HEK293T (cell line): ENCODE data around the gene KRTCAP2.
"Not testable (repeated sequence)": the region's sequence is repeated elsewhere in the genome, so short reads cannot be mapped to it uniquely, and the experiment has no call there.

Experiments
- CTCF ChIA-PET: fragments of 350-600 bp; formaldehyde crosslinking; extraction: SDS; loops from one replicate; lab custom pipeline; 2021; ENCODE audit warnings: antibody characterized with exemption, inconsistent platforms; lab: Yijun Ruan, JAX
- POLR2A ChIA-PET: fragments of 350-600 bp; formaldehyde crosslinking; extraction: SDS; loops from one replicate; lab custom pipeline; 2020; ENCODE audit warnings: antibody characterized with exemption, inconsistent platforms; lab: Yijun Ruan, JAX
- DNase-seq: peaks from one replicate; pipeline ENCODE4 v3.0.0; 2012; ENCODE audit warnings: mixed read lengths; ENCODE audit errors: extremely low spot score
- ARNT ChIP-seq: fragments of 450-650 bp; IDR thresholded peaks from 2 replicates; pipeline ENCODE4 v1.6.1; 2017; ENCODE audit warnings: mild to moderate bottlenecking
- BHLHE40 ChIP-seq: fragments of 450-650 bp; IDR thresholded peaks from 2 replicates; pipeline ENCODE4 v1.6.1; 2016; ENCODE audit warnings: mild to moderate bottlenecking, moderate library complexity, borderline replicate concordance
- CTBP1 ChIP-seq: fragments of 450-650 bp; IDR thresholded peaks from 2 replicates; pipeline ENCODE4 v1.6.1; 2016; ENCODE audit warnings: borderline replicate concordance
- ELF4 ChIP-seq: fragments of 450-650 bp; IDR thresholded peaks from 2 replicates; pipeline ENCODE4 v1.6.1; 2017; ENCODE audit warnings: antibody characterized with exemption
- FOXA1 ChIP-seq: fragments of 450-650 bp; IDR thresholded peaks from 2 replicates; pipeline ENCODE4 v1.6.1; 2016; ENCODE audit warnings: mild to moderate bottlenecking
- FOXK2 ChIP-seq: fragments of 450-650 bp; IDR thresholded peaks from 2 replicates; pipeline ENCODE4 v1.6.1; 2016; ENCODE audit warnings: mild to moderate bottlenecking
- FOXM1 ChIP-seq: fragments of 450-650 bp; IDR thresholded peaks from 2 replicates; pipeline ENCODE4 v1.6.1; 2017; ENCODE audit warnings: mild to moderate bottlenecking, borderline replicate concordance
- HDGF ChIP-seq: fragments of 450-650 bp; IDR thresholded peaks from 2 replicates; pipeline ENCODE4 v1.6.1; 2017; ENCODE audit warnings: antibody characterized with exemption, borderline replicate concordance
- L3MBTL2 ChIP-seq: fragments of 450-650 bp; conservative IDR thresholded peaks from 2 replicates; pipeline ENCODE4 v1.6.1; 2016; ENCODE audit warnings: mild to moderate bottlenecking
- LEF1 ChIP-seq: fragments of 450-650 bp; IDR thresholded peaks from 2 replicates; pipeline ENCODE4 v1.6.1; 2017; ENCODE audit warnings: mild to moderate bottlenecking, borderline replicate concordance
- NFRKB ChIP-seq: fragments of 450-650 bp; IDR thresholded peaks from 2 replicates; pipeline ENCODE4 v1.6.1; 2016; ENCODE audit warnings: mild to moderate bottlenecking, moderate library complexity
- PKNOX1 ChIP-seq: fragments of 450-650 bp; IDR thresholded peaks from 2 replicates; pipeline ENCODE4 v1.6.1; 2016
- SP1 ChIP-seq: fragments of 450-650 bp; IDR thresholded peaks from 2 replicates; pipeline ENCODE4 v1.6.1; 2017
- SUZ12 ChIP-seq: fragments of 450-650 bp; IDR thresholded peaks from 2 replicates; pipeline ENCODE4 v1.6.1; 2016; ENCODE audit warnings: mild to moderate bottlenecking
- TARDBP ChIP-seq: fragments of 450-650 bp; IDR thresholded peaks from 2 replicates; pipeline ENCODE4 v1.6.1; 2016
- ZNF384 ChIP-seq: fragments of 450-650 bp; IDR thresholded peaks from 2 replicates; pipeline ENCODE4 v1.6.1; 2016

The KRTCAP2 gene

GRCh38 chr1:155197901-155198546 lies 24.9 kb upstream of the KRTCAP2 start:
- DNase-seq, result no peak
- POLR2A ChIA-PET, result no interaction called here
- TF ChIP-seq L3MBTL2 (no peak), ZNF384 (no peak), CTBP1 (no peak)
- CTCF ChIA-PET, result interaction anchor here (1.0 to 1.5 kb wide), 2 partner anchors 9 kb away, joined by 3 to 6 read pairs; no protein-coding TSS in a partner anchor

GRCh38 chr1:155196893-155197638 lies 24.0 kb upstream of the KRTCAP2 start:
- POLR2A ChIA-PET, result no interaction called here
- no peak for DNase-seq
- CTCF ChIA-PET, result interaction anchor here (1.5 kb wide), 1 partner anchor 10 kb away, joined by 6 read pairs; no protein-coding TSS in a partner anchor
- TF ChIP-seq ARNT (no peak), NFRKB (no peak), ZNF384 (no peak)

GRCh38 chr1:155196103-155196892 lies 23.2 kb upstream of the KRTCAP2 start:
- ChIA-PET POLR2A (interaction anchor here (0.5 to 4.5 kb wide), 4 partner anchors 8 to 23 kb away, joined by 4 to 67 read pairs (median 6); partner anchors contain the start of genes KRTCAP2, MTX1 and THBS3), CTCF (interaction anchor here (0.7 kb wide), 1 partner anchor 12 kb away, joined by 3 read pairs; the partner anchor contains the start of gene THBS3)
- no peak for DNase-seq
- TF ChIP-seq NFRKB (no peak), BHLHE40 (no peak), HDGF (no peak), ARNT (no peak), SP1 (no peak), L3MBTL2 (no peak), SUZ12 (no peak), PKNOX1 (no peak), FOXM1 (no peak), TARDBP (no peak), CTBP1 (no peak), LEF1 (no peak), FOXK2 (no peak), ELF4 (no peak), FOXA1 (no peak), ZNF384 (no peak)

GRCh38 chr1:155195201-155196102 lies 22.3 kb upstream of the KRTCAP2 start:
- no peak for DNase-seq
- TF ChIP-seq L3MBTL2 (no peak), PKNOX1 (no peak), SUZ12 (no peak), ZNF384 (no peak), CTBP1 (no peak), ELF4 (no peak), SP1 (no peak), LEF1 (no peak), FOXK2 (no peak), ARNT (no peak), FOXA1 (no peak), NFRKB (no peak), TARDBP (no peak), FOXM1 (no peak), HDGF (no peak), BHLHE40 (no peak)
- POLR2A ChIA-PET, result interaction anchor here (0.5 to 4.5 kb wide), 21 partner anchors 9 to 201 kb away, joined by 3 to 96 read pairs (median 5); partner anchors contain the start of genes ADAM15, KRTCAP2, LENEP and MTX1
- CTCF ChIA-PET, result interaction anchor here (0.7 to 2.6 kb wide), 6 partner anchors 10 to 145 kb away, joined by 3 to 20 read pairs (median 3); partner anchors contain the start of genes ADAM15 and THBS3

- DNase-seq, result not testable (repeated sequence)
- ChIA-PET CTCF (interaction anchor here (0.7 to 2.6 kb wide), 23 partner anchors 9 to 572 kb away, joined by 3 to 26 read pairs (median 6); partner anchors contain the start of gene KRTCAP2), POLR2A (interaction anchor here (0.6 to 4.5 kb wide), 28 partner anchors 9 to 1019 kb away, joined by 3 to 96 read pairs (median 5); partner anchors contain the start of genes ADAM15, DPM3, KRTCAP2 and MTX1)
Measured at GRCh38 chr1:155193991-155194240, 20.8 kb upstream of the KRTCAP2 start.
